Activated CD8-positive, alpha-beta memory T cell treated with anti-CD3 and anti-CD28 coated beads, Interleukin-2, amount 50 U/mL, for 1 hour (primary cell): ENCODE measurements around the gene DENND1A.
A peak's percentile ranks its signal among the peaks of the same experiment; 100 is the strongest.
"Not testable (repeated sequence)": the region's sequence is repeated elsewhere in the genome, so short reads cannot be mapped to it uniquely, and the experiment has no call there.

Experiments used
- DNase-seq: peaks from one replicate; pipeline ENCODE4 v3.0.0-alpha.2; 2020; ENCODE audit errors: extremely low read depth

DENND1A gene

DNA sequence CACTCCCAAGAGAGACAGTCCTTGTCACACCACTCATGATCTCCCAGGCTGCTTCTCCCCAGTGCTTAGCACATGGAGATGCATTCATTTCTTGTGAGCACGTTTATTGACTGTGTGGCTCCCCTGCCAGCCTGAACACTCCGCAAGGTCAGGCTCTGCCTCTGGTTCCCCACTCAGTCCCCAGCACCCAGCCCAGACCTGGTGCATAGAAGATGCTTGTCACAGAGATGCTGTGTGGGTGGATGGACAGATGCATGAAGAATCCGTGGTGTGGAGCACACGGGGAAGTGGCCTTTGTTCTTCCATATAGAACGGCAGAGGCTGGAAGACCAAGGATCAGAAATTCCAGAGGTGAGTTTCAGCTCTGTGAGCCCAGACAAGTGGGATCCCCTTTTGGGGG, 587.7 kb downstream of the DENND1A start:
- DNase-seq, result no peak

DNA sequence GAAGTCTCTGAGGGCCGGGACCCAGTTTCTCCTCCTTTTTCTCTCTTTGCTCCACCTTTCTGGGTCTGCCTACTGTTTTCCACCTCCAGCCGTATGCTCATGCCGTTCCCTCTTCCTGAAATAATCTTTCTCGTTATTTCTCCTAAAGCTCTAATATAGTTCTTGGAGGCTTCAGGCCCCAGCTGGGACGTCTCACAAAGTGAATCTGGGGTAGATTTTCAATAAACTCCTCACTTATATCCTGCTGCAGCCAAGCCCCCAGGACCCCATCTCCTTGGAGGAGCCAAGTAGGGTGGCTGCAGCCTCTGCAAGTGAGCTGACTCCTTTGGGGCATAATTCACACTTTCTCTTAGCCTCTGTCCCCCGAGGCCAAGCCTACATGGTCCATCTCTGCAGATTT, 588.1 kb downstream of the DENND1A start:
- no peak for DNase-seq

GRCh38 chr9:123339666-123340510, 590.0 kb downstream of the DENND1A start:
- peak; percentile 10 for DNase-seq

- peak; percentile 43 for DNase-seq
Observed at GRCh38 chr9:123338710-123339665, 590.9 kb downstream of the DENND1A start.

- no peak for DNase-seq
Observed at GRCh38 chr9:123337971-123338370, 592.0 kb downstream of the DENND1A start.

DNA sequence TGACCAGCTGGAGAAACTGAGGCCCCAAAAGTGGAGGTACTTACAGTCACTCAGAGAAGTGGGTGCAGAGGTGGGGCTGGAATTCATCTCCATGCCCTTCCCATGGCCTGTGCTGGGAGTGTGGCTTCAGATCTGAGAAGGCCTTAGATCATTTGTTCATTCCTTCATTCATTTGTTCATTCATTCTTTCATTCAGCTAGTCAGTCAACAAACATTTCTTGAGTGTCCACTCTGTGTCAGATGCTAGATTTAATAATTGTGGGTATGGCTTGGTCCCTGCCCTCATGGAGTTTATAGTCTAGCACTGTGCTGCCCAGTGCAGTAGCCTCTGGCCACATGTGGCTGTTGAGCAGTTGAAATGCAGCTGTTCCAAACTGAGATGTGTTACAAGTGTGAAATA, 593.0 kb downstream of the DENND1A start:
- no peak for DNase-seq

DNA sequence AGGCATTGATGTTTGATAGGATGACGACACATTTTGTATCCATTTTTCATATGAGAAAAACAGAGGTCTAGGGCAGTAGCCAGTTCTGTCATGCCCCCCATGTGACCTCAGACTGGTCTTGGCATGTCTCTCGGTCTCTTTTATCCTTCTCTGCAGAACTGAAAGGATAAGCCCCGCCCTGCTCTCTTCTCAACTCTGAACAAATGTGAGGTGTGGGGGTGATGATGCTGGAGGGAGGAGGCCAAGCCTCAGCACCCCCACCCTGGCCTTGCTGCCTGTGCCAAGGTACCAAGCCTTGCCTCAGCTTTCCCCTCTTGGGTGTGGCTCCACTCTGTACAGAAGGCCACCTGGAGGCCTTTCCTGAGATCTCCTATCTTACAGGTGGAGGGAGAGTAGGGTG, 593.5 kb downstream of the DENND1A start:
- no peak for DNase-seq

- no peak for DNase-seq
Observed at GRCh38 chr9:123335986-123336329, 594.0 kb downstream of the DENND1A start.

GRCh38 chr9:123335193-123335985, 594.5 kb downstream of the DENND1A start:
- no peak for DNase-seq

DNA sequence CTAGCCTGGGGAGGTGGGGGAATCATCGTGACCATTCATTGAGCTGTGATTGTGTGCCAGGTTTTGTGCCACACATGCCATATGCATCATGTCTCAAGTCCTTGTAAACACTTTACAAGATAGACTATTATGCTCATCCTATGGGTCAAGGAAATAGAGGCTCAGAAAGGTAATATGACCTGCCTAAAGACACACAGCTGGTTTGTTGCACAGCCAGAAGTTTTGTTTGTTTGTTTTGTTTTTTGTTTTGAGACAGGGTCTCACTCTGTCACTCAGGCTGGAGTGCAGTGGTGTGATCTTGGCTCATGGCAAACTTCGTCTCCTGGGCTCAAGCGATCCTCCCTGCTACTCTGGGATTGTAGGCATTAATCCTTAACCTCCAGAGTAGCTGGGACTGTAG, 595.3 kb downstream of the DENND1A start:
- DNase-seq, result no peak

GRCh38 chr9:123333058-123333669, 596.8 kb downstream of the DENND1A start:
- DNase-seq, result not testable (repeated sequence)

DNA sequence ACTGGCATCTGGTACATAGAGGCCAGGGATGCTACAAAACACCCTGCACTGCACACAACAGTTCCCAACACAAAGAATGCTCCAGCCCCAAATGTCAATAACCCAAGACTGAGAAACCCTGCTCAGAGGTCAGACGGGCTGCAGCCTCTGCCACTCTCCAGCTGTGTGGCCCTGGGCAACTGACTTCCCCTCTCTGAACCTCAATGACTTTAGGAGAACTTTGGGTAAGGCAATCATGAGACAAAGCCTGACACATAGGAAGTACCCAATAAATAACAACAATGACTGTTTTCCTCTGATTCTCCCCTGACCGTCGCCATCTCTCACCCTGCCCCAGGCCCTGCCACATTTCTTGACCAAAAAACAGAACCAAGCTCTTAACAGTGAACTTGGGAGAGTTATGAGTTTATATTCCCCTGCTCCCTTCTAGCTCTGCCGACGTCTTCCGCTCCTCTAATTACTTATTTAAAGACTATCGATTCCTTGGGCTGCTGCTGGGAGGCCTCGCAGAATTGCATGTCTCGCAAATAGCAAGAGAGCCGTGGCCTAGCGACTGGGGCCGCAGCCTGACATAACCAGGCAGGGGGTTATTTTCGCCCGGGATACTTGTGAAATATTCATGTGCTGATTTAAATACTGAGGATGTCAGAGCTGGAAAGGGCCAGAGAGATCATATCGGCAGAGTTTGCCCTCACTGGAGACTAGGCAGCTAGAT, 598.4 kb downstream of the DENND1A start:
- DNase-seq, result no peak
